Activated T-cell treated with anti-CD3 and anti-CD28 coated beads, Interleukin-2, amount 50 U/mL, for 24 hours (primary cell): Measurements from ENCODE around the gene ADGRV1.

ENCODE experiments used
- DNase-seq: peaks from one replicate; pipeline ENCODE4 v3.0.0-alpha.2; 2020
- H3K27ac Mint-ChIP-seq: 2 replicates; pipeline ENCODE4 v1.8.0; 2020; ENCODE audit warnings: mild to moderate bottlenecking, mixed read lengths
- H3K27me3 Mint-ChIP-seq: 2 replicates; pipeline ENCODE4 v1.8.0; 2020; ENCODE audit warnings: mixed read lengths
- H3K36me3 Mint-ChIP-seq: 2 replicates; pipeline ENCODE4 v1.8.0; 2020; ENCODE audit warnings: low read depth, mixed read lengths
- H3K4me1 Mint-ChIP-seq: 2 replicates; pipeline ENCODE4 v1.8.0; 2020; ENCODE audit warnings: low read depth, mixed read lengths
- H3K4me3 Mint-ChIP-seq: 2 replicates; pipeline ENCODE4 v1.8.0; 2020; ENCODE audit warnings: mild to moderate bottlenecking, moderate library complexity, mixed read lengths
- H3K9me3 Mint-ChIP-seq: 2 replicates; pipeline ENCODE4 v1.8.0; 2020; ENCODE audit warnings: mixed read lengths

The ADGRV1 gene

DNA sequence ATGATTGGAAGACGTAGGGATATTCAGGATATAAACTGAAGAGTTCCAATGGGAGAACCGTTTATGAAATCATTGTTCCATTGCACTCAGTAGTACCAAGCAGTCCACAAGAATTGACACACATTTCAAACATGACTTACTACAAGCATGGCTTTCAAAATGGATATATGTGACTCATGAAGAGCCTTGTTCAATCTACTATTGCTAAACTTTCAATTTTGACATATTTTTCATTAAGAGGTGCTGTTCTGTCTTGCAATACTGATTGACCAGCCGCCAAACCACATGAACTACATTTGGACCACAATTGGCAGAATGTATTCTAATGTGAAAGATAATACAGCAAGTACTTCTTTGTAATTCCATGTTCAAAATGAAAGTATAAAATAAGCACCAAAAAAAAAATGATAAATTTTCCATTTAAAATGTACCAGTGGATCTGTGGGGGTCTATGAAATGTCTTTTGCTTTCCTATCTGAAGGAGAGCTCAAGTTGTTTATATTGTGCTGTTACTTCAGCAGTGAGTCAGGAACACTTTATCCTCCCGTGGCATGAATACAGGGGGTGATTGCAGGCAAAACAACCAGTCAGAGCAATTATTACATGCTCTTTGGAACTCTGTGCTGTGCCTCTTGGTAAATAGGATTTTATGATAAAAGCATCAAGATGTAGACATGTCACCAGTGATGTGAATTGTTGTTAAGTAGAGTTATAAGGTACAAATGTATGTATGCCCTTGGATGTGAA, 458.5 kb downstream of the ADGRV1 start:
- H3K4me1 Mint-ChIP-seq, result no peaks in the 10 kb centered on the region
- no peak for DNase-seq
- no peak overlapping the region for H3K4me3 Mint-ChIP-seq
- no peak overlapping the region for H3K27ac Mint-ChIP-seq
- H3K36me3 Mint-ChIP-seq, result no peaks in the 10 kb centered on the region
- H3K27me3 Mint-ChIP-seq, result peaks cover 27% of the 10 kb centered on the region
- H3K9me3 Mint-ChIP-seq, result peaks cover 2% of the 10 kb centered on the region

DNA sequence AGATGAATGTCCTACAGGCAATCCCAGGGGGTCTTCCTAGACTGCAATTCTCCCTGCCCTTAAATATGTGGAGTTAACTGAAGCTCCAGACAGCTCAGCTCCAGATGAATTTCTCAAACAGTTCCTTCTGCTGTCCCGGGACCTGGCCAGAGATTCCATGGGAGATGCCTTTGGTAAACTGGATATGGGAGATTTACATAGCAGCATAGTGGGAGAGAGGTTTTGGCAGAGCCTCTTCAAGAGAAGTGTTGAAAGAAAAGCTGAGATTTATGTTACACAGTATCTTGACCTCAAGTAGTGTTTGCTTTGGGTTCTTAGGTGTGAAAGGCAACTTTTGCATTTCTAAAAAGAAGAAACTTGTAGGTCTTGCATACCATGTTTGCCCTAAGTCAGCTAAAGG, 459.6 kb downstream of the ADGRV1 start:
- H3K27me3 Mint-ChIP-seq, result peaks cover 27% of the 10 kb centered on the region
- H3K4me1 Mint-ChIP-seq, result no peaks in the 10 kb centered on the region
- no peak overlapping the region for H3K4me3 Mint-ChIP-seq
- DNase-seq, result no peak
- H3K27ac Mint-ChIP-seq, result no peak overlapping the region
- H3K36me3 Mint-ChIP-seq, result no peaks in the 10 kb centered on the region
- peaks cover 2% of the 10 kb centered on the region for H3K9me3 Mint-ChIP-seq

DNA sequence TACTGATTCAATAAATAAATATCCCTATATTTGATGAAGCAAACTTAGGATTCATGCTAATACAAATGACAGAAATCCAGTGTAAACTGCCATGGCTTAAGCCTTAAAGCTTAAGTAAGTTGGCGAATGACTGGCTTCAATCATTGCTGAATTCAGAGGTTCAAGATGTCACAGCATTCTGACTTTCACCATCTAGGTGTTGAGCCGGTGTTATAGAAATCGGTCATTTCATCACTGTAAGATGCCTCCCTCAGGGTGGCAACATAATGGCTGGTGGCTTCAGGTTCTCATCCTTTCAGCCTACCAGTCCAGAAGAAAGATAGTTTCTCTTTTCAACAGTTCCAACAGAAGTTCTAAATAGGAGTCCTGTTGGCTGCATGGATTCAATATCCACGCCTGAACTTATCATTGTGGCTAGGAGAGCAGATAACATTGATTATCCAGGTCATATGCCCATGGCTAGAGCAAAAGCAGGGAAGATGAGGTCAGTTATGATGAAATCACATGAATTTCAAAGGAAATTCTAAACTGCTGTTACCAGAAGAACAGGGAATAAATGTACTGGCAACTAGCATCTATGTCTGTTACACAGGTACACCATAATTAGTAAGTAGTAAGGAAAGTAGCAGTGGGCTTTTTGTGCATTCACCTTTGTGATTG, 460.2 kb downstream of the ADGRV1 start:
- peaks cover 27% of the 10 kb centered on the region for H3K27me3 Mint-ChIP-seq
- H3K4me3 Mint-ChIP-seq, result no peak overlapping the region
- no peak for DNase-seq
- no peaks in the 10 kb centered on the region for H3K4me1 Mint-ChIP-seq
- no peak overlapping the region for H3K27ac Mint-ChIP-seq
- H3K9me3 Mint-ChIP-seq, result peaks cover 2% of the 10 kb centered on the region
- no peaks in the 10 kb centered on the region for H3K36me3 Mint-ChIP-seq

DNA sequence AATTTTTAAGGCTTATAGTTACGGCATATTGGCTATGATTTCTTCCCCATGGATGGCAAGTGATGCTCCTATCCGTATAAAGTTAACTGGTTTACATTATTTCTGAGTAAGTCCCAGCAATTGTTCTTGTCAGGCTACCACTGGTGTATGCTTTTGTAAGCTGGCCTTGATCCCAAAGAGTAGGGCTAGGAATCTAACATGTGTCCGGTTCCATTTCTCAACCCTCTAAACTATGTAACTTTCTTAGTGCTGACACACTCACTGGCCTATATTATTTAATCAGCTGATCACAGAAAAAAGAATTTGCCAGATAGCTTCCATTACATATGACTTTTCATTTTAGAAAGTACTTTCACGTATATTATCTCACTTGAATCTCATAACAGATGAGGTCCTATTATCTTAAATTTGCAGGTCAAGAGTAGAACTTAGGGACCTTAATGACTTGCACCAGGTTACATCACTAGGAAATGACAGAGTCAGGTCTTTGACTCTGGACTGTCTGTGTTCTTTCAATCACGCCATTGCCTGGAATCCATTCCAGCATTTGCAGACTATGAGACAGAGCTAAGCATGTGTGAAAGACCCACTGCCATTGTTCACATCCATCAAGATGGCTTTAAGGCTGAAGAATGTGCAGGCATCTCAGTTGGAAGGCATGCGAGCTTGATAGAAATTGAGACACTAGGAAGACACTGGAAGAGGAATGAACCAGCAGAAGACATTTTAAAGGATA, 461.6 kb downstream of the ADGRV1 start:
- no peak overlapping the region for H3K4me3 Mint-ChIP-seq
- DNase-seq, result no peak
- no peak overlapping the region for H3K27ac Mint-ChIP-seq
- no peaks in the 10 kb centered on the region for H3K9me3 Mint-ChIP-seq
- H3K4me1 Mint-ChIP-seq, result no peaks in the 10 kb centered on the region
- peaks cover 19% of the 10 kb centered on the region for H3K27me3 Mint-ChIP-seq
- H3K36me3 Mint-ChIP-seq, result no peaks in the 10 kb centered on the region

DNA sequence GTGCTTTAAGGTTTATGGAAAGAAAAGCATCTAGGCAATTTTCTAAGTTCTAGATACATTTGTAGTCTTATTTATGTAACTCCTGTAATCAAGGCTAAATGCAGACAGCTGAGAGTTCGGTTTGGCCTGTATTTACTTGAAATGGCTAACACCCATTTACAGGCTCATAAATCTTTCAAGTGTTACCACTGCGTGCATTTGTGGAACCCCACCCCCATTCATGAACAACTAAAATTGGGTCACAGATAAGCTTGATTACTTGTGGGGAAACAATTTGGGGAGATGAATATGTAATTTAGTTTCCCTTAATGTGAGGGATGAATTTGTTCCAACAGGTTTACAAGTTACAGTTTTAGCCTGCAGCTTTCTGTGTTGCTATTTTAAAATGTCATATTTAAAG, 463.9 kb downstream of the ADGRV1 start:
- Mint-ChIP-seq H3K9me3 (no peaks in the 10 kb centered on the region), H3K27me3 (peaks cover 14% of the 10 kb centered on the region), H3K27ac (no peak overlapping the region), H3K4me1 (no peaks in the 10 kb centered on the region), H3K4me3 (no peak overlapping the region), H3K36me3 (no peaks in the 10 kb centered on the region)
- no peak for DNase-seq

DNA sequence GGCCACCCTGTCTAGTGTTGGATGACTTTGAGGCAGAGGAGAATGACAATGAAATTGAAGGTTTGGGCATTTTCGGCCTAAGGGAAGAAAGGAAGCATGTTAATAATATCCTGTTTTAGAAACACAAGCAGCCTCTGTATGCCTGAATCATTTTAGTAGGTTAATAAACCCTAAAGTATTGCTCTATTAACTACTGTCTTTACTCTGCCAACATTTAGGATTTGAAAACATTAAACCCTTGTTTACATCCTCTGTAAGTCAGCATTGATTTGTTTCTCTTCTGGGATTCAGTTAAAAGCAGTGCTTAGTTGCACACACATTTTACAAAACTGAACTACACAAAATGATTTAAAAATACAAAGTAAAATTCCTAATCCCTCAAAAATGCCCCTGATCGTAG, 465.6 kb downstream of the ADGRV1 start:
- no peaks in the 10 kb centered on the region for H3K4me1 Mint-ChIP-seq
- H3K36me3 Mint-ChIP-seq, result no peaks in the 10 kb centered on the region
- H3K27me3 Mint-ChIP-seq, result peaks cover 17% of the 10 kb centered on the region
- H3K9me3 Mint-ChIP-seq, result no peaks in the 10 kb centered on the region
- H3K27ac Mint-ChIP-seq, result no peak overlapping the region
- H3K4me3 Mint-ChIP-seq, result no peak overlapping the region
- DNase-seq, result no peak

DNA sequence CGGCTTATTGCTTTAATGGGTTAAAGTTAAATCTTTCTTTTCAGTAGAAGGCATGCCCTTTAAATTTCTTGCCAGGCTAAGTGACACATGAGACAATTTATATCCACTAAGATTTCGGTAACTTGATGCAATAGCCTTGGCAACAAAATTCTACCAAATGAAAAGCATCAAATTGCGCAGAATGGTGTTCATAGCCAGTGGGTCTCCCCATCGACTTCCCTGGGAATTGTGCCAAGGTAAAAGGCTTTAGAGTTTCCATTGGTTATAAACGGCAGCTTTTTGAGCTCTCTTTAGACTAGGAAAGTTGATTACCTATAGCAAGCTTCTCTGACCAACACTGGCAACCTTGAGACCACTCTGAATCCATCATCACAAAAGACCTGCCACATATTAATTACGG, 466.1 kb downstream of the ADGRV1 start:
- Mint-ChIP-seq H3K9me3 (no peaks in the 10 kb centered on the region), H3K4me1 (no peaks in the 10 kb centered on the region), H3K27ac (no peak overlapping the region), H3K4me3 (no peak overlapping the region), H3K36me3 (no peaks in the 10 kb centered on the region), H3K27me3 (peaks cover 14% of the 10 kb centered on the region)
- DNase-seq, result no peak

DNA sequence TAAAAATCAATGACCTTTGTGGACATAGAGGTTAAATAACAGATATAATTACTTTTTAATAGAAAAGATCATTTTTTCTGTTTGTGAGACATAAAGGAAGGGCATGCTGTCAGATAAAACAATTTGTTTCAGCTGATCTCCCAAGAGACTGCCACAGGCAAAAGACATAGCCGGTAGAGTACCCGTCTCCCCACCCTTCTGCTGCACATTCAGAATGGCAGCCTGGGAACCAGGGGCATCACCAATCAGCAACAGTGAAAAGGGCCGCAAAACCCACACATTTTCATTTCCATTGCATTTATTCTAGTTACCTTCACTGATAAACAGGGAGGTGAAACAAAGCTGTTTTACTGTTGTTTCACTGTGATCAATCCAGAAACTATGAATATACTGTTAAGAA, 466.9 kb downstream of the ADGRV1 start:
- no peaks in the 10 kb centered on the region for H3K4me1 Mint-ChIP-seq
- no peaks in the 10 kb centered on the region for H3K36me3 Mint-ChIP-seq

DNA sequence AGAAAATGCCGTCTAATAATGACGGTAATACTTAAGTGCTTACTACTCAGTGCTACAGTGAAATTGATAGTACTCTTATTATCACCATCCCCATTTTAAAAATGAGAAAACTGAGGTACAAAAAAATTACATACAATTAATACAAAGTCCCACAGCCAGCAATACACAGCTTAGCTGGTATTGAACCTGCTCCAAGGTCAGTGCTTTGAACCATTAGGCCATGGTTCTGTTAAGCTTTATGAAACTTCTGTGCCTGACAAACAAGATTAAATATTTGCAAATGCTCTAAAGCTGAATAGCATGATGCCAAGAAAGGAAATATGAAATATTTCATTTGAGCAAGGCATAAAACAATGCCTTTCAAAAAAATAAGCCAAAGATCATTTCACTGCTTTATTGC, 467.4 kb downstream of the ADGRV1 start:
- Mint-ChIP-seq H3K27ac (no peak overlapping the region), H3K9me3 (no peaks in the 10 kb centered on the region), H3K36me3 (no peaks in the 10 kb centered on the region), H3K4me1 (no peaks in the 10 kb centered on the region), H3K27me3 (peaks cover 17% of the 10 kb centered on the region), H3K4me3 (no peak overlapping the region)
- DNase-seq, result no peak

More for the DNA sequence above, 466.9 kb downstream of the ADGRV1 start:
- no peak for DNase-seq
- H3K4me3 Mint-ChIP-seq, result no peak overlapping the region
- H3K27ac Mint-ChIP-seq, result no peak overlapping the region
- H3K27me3 Mint-ChIP-seq, result peaks cover 14% of the 10 kb centered on the region
- no peaks in the 10 kb centered on the region for H3K9me3 Mint-ChIP-seq

DNA sequence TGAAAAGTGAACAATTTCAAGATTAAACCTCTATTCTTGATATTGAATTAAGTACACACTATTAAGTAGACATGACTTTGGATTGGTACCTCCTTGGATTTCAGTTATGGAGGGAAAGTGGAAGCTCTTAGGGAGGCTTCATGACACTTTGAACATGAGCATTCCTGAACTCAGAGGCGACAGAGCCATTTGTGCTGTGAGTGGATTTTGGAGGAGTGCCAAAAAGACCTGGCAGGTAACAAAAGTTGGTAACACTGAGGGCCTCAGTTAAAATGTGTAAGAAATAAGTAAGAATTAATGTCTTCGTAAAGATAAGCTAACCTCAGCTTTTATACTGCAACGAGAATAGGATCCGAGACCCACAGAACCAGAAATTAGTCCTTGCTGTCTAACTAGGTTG, 467.9 kb downstream of the ADGRV1 start:
- Mint-ChIP-seq H3K4me3 (no peak overlapping the region), H3K4me1 (no peaks in the 10 kb centered on the region), H3K9me3 (no peaks in the 10 kb centered on the region), H3K36me3 (no peaks in the 10 kb centered on the region), H3K27ac (no peak overlapping the region), H3K27me3 (peaks cover 22% of the 10 kb centered on the region)
- no peak for DNase-seq

DNA sequence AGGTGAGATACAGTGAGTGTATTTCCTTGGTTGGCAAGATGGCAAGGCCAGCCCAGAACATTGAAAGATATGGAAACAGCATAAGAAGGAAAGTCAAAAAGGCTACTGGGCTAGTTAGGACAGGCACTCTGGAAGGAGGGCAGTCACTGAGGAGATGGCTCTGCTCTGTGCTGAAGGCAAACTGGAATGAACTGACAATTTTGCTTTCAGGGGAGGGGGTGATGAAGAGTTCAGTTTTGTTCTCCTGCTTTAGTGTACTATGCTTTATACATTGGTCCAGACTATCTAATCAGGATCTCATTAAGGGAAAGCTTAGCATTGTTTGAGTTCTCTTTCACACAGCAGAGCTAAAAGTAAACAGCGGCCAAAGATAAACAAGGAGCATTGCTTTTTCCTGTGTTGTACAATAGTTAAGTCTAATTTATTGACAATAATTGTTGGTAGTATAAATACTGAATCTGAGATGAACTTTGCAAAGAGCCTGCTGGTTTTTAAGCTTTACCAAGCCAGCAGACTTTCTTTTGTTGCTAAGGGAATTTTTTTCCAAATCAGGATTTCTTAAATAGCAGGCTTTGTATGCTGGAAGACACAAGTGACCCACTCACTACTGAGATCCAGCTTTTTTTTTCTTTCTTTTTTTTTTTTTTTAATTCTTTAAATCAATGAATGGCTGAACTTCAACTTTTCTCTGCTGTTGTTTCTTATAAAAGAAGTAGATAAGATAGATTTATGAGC, 469.0 kb downstream of the ADGRV1 start:
- no peak for DNase-seq
- Mint-ChIP-seq H3K4me3 (no peak overlapping the region), H3K27ac (no peak overlapping the region), H3K27me3 (peaks cover 25% of the 10 kb centered on the region), H3K4me1 (no peaks in the 10 kb centered on the region), H3K36me3 (no peaks in the 10 kb centered on the region), H3K9me3 (no peaks in the 10 kb centered on the region)

DNA sequence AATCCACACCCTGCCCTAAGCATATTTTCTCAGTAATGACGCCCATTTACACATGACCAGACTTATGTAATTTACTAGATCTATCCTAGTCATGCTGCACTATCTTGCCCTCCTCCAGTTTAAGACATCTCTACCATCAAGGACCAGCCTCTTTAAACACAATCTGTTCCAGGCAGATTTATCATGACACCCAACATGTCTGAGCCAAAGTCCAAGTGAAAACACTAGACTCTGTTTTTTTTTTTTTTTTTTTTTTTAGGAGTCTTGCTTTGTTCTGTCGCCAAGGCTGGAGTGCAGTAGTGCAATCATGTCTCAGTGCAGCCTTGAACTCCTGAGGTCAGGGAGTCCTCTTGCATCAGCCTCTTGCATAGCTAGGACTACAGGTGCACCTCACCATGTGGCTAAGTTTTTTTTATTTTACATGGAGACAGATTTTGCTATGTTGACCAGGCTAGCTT, 469.9 kb downstream of the ADGRV1 start:
- Mint-ChIP-seq H3K36me3 (no peaks in the 10 kb centered on the region), H3K27ac (no peak overlapping the region), H3K4me3 (no peak overlapping the region), H3K9me3 (no peaks in the 10 kb centered on the region), H3K27me3 (peaks cover 25% of the 10 kb centered on the region), H3K4me1 (no peaks in the 10 kb centered on the region)
- no peak for DNase-seq

DNA sequence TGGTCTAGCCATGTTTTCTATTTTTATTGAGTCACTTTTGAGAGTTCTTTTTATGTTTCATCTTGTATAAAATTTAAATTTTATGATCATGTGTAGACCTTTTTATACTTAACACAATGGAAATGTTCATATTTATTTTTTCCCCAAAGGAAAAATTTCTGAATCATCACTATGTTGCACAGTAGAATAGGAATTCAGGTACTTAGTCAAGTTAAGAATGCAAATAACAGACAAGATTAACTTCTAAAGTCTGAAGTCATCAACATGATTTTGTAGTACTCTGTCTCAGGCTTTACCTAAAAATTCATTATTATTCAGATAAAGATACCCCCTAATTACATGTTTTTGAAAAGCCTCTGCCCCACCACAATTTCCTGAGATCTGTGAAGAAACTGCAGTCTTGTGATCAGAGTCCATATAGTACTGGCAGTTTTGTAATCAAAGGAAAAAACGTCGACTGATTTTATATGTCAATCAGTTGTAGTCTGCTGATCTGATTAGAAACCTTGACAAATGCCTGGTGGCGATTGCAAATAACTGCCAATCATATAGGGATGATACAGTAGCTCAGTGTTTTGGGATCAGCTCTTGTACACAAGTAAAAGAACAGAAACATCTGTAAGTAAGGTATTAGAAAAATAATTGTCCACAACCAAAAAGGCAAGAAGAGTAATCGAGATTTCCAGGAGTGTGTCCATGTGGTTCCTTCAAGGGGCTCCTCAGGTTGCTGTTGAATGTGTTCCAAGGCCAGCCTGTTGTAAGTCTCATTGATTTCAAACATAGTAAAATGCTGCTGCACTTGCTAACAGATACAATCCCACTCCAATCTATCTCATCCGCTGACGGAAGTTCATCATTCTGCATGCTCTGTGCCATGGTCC, 472.2 kb downstream of the ADGRV1 start:
- peaks cover 23% of the 10 kb centered on the region for H3K27me3 Mint-ChIP-seq
- no peaks in the 10 kb centered on the region for H3K9me3 Mint-ChIP-seq
- H3K4me1 Mint-ChIP-seq, result no peaks in the 10 kb centered on the region
- H3K36me3 Mint-ChIP-seq, result no peaks in the 10 kb centered on the region
- H3K4me3 Mint-ChIP-seq, result no peak overlapping the region
- H3K27ac Mint-ChIP-seq, result no peak overlapping the region
- no peak for DNase-seq

DNA sequence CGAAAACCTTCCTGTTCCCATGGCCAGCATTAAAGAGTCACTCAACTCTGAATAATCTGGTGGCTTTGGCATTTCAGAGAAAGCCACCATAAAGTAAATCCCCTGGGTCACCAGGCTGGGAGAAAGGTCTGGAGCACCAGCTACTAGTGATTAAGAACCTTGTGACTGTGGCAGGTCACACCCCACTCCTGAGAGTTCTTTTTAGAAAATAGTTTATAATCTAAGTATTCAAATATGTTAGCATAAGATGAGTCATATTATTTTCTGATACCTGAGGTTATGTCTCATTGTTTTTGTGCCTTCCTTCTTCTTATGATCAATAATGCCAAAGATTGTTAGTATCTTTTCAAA, 472.8 kb downstream of the ADGRV1 start:
- Mint-ChIP-seq H3K27ac (no peak overlapping the region), H3K27me3 (peaks cover 22% of the 10 kb centered on the region), H3K4me3 (no peak overlapping the region), H3K9me3 (no peaks in the 10 kb centered on the region), H3K36me3 (no peaks in the 10 kb centered on the region), H3K4me1 (no peaks in the 10 kb centered on the region)
- DNase-seq, result no peak
